ENCODE data around the gene GULP1. TPM values are rescaled to one million over a fixed set of nuclear protein-coding genes. Genes with fewer than 3 reads are reported as not detected.

Gene GULP1
- total RNA-seq, 1 donor from 2014 or later, result not detected

DNA sequence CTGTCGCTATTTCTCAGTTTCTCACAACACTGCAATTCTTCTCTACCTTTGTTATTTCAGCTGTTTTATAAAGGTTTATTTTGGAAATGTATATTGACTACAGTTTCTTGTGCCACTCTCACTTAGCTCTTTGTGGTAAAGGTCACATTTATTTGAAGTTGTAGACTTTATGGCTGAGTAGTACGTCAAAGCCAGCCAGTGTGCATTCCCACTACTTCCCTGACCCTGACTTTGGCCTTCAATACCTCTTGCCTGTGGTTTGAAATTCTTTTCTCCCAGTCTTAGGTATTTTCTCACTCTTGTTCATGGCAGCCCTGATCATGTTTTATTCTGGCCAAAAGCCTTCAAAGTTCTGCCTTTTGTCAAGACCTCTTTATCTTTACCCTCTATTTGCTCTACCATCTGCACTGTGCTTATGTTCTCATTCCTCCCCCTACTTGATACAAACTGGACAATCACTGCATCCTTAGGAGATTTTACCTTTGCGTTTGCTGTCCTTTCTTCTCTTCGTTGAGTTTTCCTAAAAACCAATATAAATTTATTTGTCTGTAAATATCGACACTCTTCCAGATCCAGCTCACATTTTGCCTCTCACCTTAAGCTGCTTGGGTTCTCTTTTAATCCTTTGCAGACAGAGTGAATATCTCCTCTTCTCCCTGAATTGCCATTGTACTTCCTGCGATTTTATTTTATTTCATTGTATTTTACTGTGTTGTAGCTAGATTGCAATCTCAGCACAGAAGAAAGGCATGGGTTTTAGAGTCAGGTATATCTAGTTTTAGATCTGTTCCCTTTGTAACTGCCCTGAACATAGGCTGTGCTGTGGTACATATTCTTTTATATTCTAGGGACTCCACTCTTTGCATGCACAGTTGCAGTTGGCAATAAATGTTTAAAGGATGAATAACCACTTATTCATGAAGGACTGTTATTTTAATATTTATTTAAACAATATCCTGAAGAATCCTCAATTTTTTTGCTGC, 31.2 kb downstream of the GULP1 start:
- Mint-ChIP-seq H3K36me3 (ENCODE audit: low read depth) (no peaks in the 10 kb centered on the region), H3K27me3 (no peaks in the 10 kb centered on the region), H3K4me1 (no peaks in the 10 kb centered on the region), H3K9me3 (no peaks in the 10 kb centered on the region), H3K27ac (no peak overlapping the region), H3K4me3 (no peak overlapping the region)
- DNase-seq, result no peak
- intact Hi-C loops (cut with micrococcal nuclease), result no loop called here

DNA sequence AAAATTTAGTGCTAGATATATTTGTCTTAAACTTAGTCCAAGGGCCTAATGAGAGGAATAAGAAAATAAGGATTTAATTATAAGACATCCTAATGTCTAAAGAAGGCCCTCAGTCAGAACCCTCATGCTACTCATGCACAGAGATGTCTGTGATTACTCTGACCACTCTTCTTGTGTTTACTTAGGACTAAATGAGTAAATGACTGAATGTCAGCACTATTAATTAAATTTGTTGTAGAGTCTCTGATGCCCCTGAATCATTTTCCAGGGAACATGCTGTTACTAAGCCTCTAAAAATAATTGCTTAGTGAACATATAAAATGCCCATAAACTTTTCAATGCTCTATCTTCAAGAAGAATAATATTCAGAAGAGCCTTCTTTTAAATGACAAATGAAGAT, 32.4 kb downstream of the GULP1 start:
- Mint-ChIP-seq H3K4me3 (no peak overlapping the region), H3K27me3 (no peaks in the 10 kb centered on the region), H3K4me1 (no peaks in the 10 kb centered on the region), H3K36me3 (ENCODE audit: low read depth) (no peaks in the 10 kb centered on the region), H3K9me3 (no peaks in the 10 kb centered on the region), H3K27ac (no peak overlapping the region)
- intact Hi-C loops (cut with micrococcal nuclease), result no loop called here
- DNase-seq, result no peak

DNA sequence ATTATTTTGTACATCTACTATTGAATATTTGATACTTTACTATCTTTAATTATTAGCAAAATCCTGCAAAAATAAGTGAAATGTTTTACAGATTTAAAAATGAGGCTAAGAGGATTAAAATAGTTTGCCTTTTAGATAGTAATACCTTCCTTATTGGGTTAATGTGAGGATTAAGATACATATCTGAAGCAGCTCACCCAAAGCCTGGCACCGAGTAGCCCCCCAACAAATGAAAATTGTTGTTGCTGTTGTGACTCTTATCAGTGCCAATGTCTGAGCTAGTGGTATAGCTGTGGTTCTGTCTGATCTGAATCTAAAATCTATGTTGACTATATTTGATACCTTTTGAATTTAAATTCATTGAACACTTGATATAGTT, 34.6 kb downstream of the GULP1 start:
- no peaks in the 10 kb centered on the region for H3K36me3 Mint-ChIP-seq (ENCODE audit: low read depth)
- DNase-seq, result no peak
- H3K4me3 Mint-ChIP-seq, result no peak overlapping the region
- intact Hi-C loops (cut with micrococcal nuclease), result no loop called here
- H3K27ac Mint-ChIP-seq, result no peak overlapping the region
- H3K27me3 Mint-ChIP-seq, result no peaks in the 10 kb centered on the region
- no peaks in the 10 kb centered on the region for H3K4me1 Mint-ChIP-seq
- H3K9me3 Mint-ChIP-seq, result no peaks in the 10 kb centered on the region

DNA sequence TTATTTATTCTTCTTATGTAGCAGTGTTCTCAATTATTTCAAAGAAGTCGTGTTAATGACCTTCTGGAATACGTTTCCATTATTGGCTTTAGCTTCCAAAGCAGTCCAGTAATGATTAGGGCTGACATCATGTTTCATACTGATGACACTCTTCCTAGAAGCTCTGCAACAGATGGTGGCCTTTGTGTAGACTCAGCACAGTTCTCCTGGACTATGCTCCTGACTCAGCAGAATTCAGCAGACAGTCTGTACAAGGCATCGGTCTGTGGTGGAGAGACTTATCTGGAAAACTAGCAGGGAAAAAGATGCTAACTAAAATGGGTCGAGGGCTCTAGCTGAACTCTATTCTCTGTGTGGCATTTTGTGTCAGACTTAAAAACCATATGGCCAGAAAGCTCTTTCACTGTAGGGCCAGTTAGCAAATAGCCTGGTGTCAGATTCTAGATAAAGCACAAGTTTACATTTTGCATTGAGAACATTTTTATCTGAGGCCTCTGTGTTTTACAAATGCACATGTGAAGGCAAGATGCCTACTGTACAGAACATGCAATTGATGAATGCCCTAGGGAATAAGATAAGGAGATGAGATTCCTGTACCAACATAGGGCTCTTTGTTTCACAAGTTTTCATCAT, 35.1 kb downstream of the GULP1 start:
- H3K4me3 Mint-ChIP-seq, result no peak overlapping the region
- intact Hi-C loops (cut with micrococcal nuclease), result no loop called here
- no peaks in the 10 kb centered on the region for H3K9me3 Mint-ChIP-seq
- no peak overlapping the region for H3K27ac Mint-ChIP-seq
- H3K36me3 Mint-ChIP-seq (ENCODE audit: low read depth), result no peaks in the 10 kb centered on the region
- no peak for DNase-seq
- no peaks in the 10 kb centered on the region for H3K27me3 Mint-ChIP-seq
- H3K4me1 Mint-ChIP-seq, result no peaks in the 10 kb centered on the region

DNA sequence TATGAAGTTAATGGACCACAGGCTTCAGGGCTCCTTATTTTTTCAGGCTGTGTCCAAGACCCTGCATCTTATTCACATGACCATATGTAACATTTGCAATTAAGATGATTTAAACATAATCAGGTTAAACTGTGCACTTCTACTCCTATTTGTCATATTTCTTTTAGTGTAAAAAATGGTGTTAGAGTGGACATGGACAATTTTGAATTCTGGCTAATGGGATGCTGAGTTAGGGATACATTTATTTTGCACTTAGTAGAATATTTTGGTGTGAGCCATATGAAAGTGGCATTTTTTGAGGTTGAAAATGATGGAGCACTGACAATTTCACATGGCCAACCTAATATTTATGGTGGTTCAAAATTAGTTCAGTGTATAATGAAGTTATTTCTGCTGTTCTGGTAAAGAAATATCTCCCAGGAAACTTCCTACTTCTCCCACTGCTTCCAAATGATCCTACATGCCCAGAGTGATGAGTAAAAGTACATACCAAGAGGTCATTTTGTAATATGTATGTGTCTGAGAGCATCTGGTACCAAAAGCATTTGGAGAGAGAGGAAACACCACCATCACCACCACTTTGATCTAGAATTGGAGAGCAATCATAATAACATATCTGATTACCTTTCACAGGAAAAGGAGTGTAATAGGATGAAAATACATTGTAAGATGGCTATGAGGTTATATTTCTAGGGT, 36.0 kb downstream of the GULP1 start:
- intact Hi-C loops (cut with micrococcal nuclease), result no loop called here
- DNase-seq, result no peak
- Mint-ChIP-seq H3K36me3 (ENCODE audit: low read depth) (no peaks in the 10 kb centered on the region), H3K4me3 (no peak overlapping the region), H3K27ac (no peak overlapping the region), H3K9me3 (no peaks in the 10 kb centered on the region), H3K27me3 (no peaks in the 10 kb centered on the region), H3K4me1 (no peaks in the 10 kb centered on the region)

DNA sequence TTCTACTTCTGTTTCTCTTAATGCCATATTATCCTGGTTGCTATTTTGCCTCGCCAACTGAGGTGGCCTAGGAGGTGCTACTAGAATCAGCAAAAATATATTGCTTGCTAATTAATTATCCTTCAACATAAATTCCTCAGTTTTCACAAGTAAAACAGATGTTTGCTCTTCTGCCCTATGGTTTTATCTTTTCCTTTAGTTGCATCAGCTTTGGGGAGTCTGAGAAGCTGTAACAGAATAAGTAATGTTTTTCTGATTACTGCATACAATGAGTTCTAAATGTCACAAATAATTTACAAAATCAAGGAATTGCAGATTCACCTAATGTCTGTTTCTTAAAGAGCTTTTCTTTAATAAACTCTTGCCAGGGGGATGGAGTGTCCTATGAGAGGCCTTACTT, 36.7 kb downstream of the GULP1 start:
- H3K4me3 Mint-ChIP-seq, result no peak overlapping the region
- no peaks in the 10 kb centered on the region for H3K4me1 Mint-ChIP-seq
- H3K36me3 Mint-ChIP-seq (ENCODE audit: low read depth), result no peaks in the 10 kb centered on the region
- no peaks in the 10 kb centered on the region for H3K27me3 Mint-ChIP-seq
- intact Hi-C loops (cut with micrococcal nuclease), result no loop called here
- no peak for DNase-seq
- H3K27ac Mint-ChIP-seq, result no peak overlapping the region
- no peaks in the 10 kb centered on the region for H3K9me3 Mint-ChIP-seq

DNA sequence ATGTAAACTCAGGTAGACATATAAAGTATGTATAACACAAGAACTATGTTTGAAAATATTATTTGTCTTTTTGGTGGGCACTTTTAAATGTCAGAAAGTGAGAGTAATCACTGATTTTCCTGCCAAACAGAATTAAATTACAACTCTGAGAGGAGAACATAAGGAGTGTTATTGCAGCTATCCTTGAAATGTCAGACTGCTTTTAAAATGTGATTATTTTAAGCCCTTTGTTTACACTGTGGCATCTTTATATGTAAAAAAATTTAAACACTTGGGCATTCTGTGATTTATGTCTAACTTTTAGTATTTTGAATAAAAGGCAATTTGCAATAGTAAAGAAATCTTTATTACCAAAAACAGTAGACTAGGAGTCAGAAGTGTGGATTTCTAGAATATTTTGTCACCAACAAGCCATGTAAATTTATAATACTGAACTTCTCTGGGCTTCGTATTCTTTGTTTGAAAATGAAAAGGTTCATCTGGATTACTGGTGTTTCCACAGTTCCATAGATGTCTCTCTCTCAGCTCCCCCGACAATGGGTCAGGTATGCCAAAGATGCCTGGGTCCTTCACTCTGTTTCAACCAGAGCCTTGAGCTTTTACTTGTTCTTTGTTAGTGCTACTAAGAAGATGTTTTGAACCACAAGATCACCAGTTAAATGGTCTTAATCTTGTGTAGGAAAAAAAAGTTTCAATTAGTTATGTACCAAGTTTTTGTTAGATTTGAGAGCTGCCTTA, 38.8 kb downstream of the GULP1 start:
- Mint-ChIP-seq H3K9me3 (no peaks in the 10 kb centered on the region), H3K4me1 (no peaks in the 10 kb centered on the region), H3K27ac (no peak overlapping the region), H3K36me3 (ENCODE audit: low read depth) (no peaks in the 10 kb centered on the region), H3K4me3 (no peak overlapping the region), H3K27me3 (no peaks in the 10 kb centered on the region)
- no peak for DNase-seq
- intact Hi-C loops (cut with micrococcal nuclease), result no loop called here

GRCh38 chr2:188332619-188333018, 40.9 kb downstream of the GULP1 start:
- Mint-ChIP-seq H3K27ac (no peak overlapping the region), H3K4me3 (no peak overlapping the region), H3K4me1 (no peaks in the 10 kb centered on the region), H3K27me3 (no peaks in the 10 kb centered on the region), H3K36me3 (ENCODE audit: low read depth) (no peaks in the 10 kb centered on the region), H3K9me3 (no peaks in the 10 kb centered on the region)
- intact Hi-C loops (cut with micrococcal nuclease), result no loop called here
- no peak for DNase-seq

GRCh38 chr2:188333751-188334524, 42.3 kb downstream of the GULP1 start:
- no peak overlapping the region for H3K27ac Mint-ChIP-seq
- H3K4me3 Mint-ChIP-seq, result no peak overlapping the region
- DNase-seq, result no peak
- no peaks in the 10 kb centered on the region for H3K4me1 Mint-ChIP-seq
- intact Hi-C loops (cut with micrococcal nuclease), result no loop called here
- H3K36me3 Mint-ChIP-seq (ENCODE audit: low read depth), result no peaks in the 10 kb centered on the region
- no peaks in the 10 kb centered on the region for H3K9me3 Mint-ChIP-seq
- no peaks in the 10 kb centered on the region for H3K27me3 Mint-ChIP-seq

- no peaks in the 10 kb centered on the region for H3K9me3 Mint-ChIP-seq
- no peak for DNase-seq
- H3K27me3 Mint-ChIP-seq, result no peaks in the 10 kb centered on the region
- no peaks in the 10 kb centered on the region for H3K4me1 Mint-ChIP-seq
- no peak overlapping the region for H3K4me3 Mint-ChIP-seq
- H3K27ac Mint-ChIP-seq, result no peak overlapping the region
- intact Hi-C loops (cut with micrococcal nuclease), result no loop called here
- no peaks in the 10 kb centered on the region for H3K36me3 Mint-ChIP-seq (ENCODE audit: low read depth)
These were observed 46.8 kb downstream of the GULP1 start for GRCh38 chr2:188338463-188338862.

GRCh38 chr2:188340257-188340656, 48.6 kb downstream of the GULP1 start:
- Mint-ChIP-seq H3K36me3 (ENCODE audit: low read depth) (no peaks in the 10 kb centered on the region), H3K9me3 (no peaks in the 10 kb centered on the region), H3K4me1 (no peaks in the 10 kb centered on the region), H3K27ac (no peak overlapping the region), H3K27me3 (no peaks in the 10 kb centered on the region), H3K4me3 (no peak overlapping the region)
- no peak for DNase-seq
- intact Hi-C loops (cut with micrococcal nuclease), result no loop called here

GRCh38 chr2:188345020-188345419, 53.3 kb downstream of the GULP1 start:
- no peaks in the 10 kb centered on the region for H3K36me3 Mint-ChIP-seq (ENCODE audit: low read depth)
- intact Hi-C loops (cut with micrococcal nuclease), result no loop called here
- no peak overlapping the region for H3K27ac Mint-ChIP-seq
- no peak overlapping the region for H3K4me3 Mint-ChIP-seq
- no peak for DNase-seq
- H3K27me3 Mint-ChIP-seq, result no peaks in the 10 kb centered on the region
- H3K4me1 Mint-ChIP-seq, result no peaks in the 10 kb centered on the region
- H3K9me3 Mint-ChIP-seq, result no peaks in the 10 kb centered on the region

GRCh38 chr2:188345426-188345825, 53.8 kb downstream of the GULP1 start:
- H3K36me3 Mint-ChIP-seq (ENCODE audit: low read depth), result no peaks in the 10 kb centered on the region
- DNase-seq, result no peak
- intact Hi-C loops (cut with micrococcal nuclease), result no loop called here
- H3K9me3 Mint-ChIP-seq, result no peaks in the 10 kb centered on the region
- no peak overlapping the region for H3K27ac Mint-ChIP-seq
- no peak overlapping the region for H3K4me3 Mint-ChIP-seq
- H3K4me1 Mint-ChIP-seq, result no peaks in the 10 kb centered on the region
- no peaks in the 10 kb centered on the region for H3K27me3 Mint-ChIP-seq
